Mesenteric fat pad (tissue), 1 donor: ENCODE data around the gene SLC38A1. TPM values are rescaled to one million over a fixed set of nuclear protein-coding genes. Genes with fewer than 3 reads are reported as not detected.
"Not testable (repeated sequence)": the region's sequence is repeated elsewhere in the genome, so short reads cannot be mapped to it uniquely, and the experiment has no call there.

Source experiments
- DNase-seq: peaks from one replicate; pipeline ENCODE4 v3.0.0-alpha.2; 2020; ENCODE audit warnings: low spot score
- long read RNA-seq: library from polyadenylated mRNA; unstranded; transcript quantifications from one replicate; pipeline ENCODE4 v2.0.0, GENCODE V29; 2020
- total RNA-seq: library from RNA; stranded (reverse); fragmentation: NEBNext Ultra II Directional; extraction: Animal tissue kit (Norgen Biotek cat#: 25700); gene quantifications from one replicate; pipeline ENCODE4 v1.2.1, GENCODE V29; 2021
- donor health status: DM: yes; HTN: yes; CAD: no.

Gene SLC38A1
- 15.9 TPM for total RNA-seq
- long read RNA-seq, full-length matches to known transcripts, result 6 of 22 reads
- long read RNA-seq, partial matches to known transcripts, result 7 of 22 reads
- long read RNA-seq, other reads (novel, unspliced or antisense), result 9 of 22 reads

GRCh38 chr12:46268583-46269428 lies at the start of gene SLC38A1:
TSS of gene SLC38A1 (minus strand) at chr12:46269043. CDS start at chr12:46239800, 29,243 bp downstream.
- DNase-seq, result peak; percentile 93

- no peak for DNase-seq
These were observed 49.2 kb upstream of the SLC38A1 start for GRCh38 chr12:46318037-46318436.

GRCh38 chr12:46304070-46304469 lies 35.2 kb upstream of the SLC38A1 start:
- no peak for DNase-seq

- DNase-seq, result no peak
These were observed 34.3 kb upstream of the SLC38A1 start for GRCh38 chr12:46303039-46303666.

- DNase-seq, result no peak
These were observed 32.1 kb upstream of the SLC38A1 start for GRCh38 chr12:46300910-46301309.

GRCh38 chr12:46299851-46300250 lies 31.0 kb upstream of the SLC38A1 start:
- DNase-seq, result no peak

GRCh38 chr12:46298261-46298660 lies 29.4 kb upstream of the SLC38A1 start:
- no peak for DNase-seq

GRCh38 chr12:46296822-46297221 lies 28.0 kb upstream of the SLC38A1 start:
- DNase-seq, result no peak

GRCh38 chr12:46292754-46293402 lies 24.0 kb upstream of the SLC38A1 start:
- no peak for DNase-seq

GRCh38 chr12:46291953-46292352 lies 23.1 kb upstream of the SLC38A1 start:
- DNase-seq, result not testable (repeated sequence)

- not testable (repeated sequence) for DNase-seq
These were observed 16.3 kb upstream of the SLC38A1 start for GRCh38 chr12:46285177-46285576.

GRCh38 chr12:46282829-46283228 lies 14.0 kb upstream of the SLC38A1 start:
- no peak for DNase-seq

GRCh38 chr12:46276756-46277155 lies 7.9 kb upstream of the SLC38A1 start:
- no peak for DNase-seq

- DNase-seq, result no peak
These were observed 3.0 kb upstream of the SLC38A1 start for GRCh38 chr12:46271863-46272262.

- DNase-seq, result no peak
These were observed 792 bp upstream of the SLC38A1 start for GRCh38 chr12:46269429-46270241.

- no peak for DNase-seq
These were observed 839 bp downstream of the SLC38A1 start for GRCh38 chr12:46267825-46268582.

- DNase-seq, result no peak
These were observed 1.3 kb downstream of the SLC38A1 start for GRCh38 chr12:46267575-46267824.

GRCh38 chr12:46266869-46267574 lies 1.8 kb downstream of the SLC38A1 start:
- DNase-seq, result no peak

GRCh38 chr12:46266382-46266791 lies 2.5 kb downstream of the SLC38A1 start:
- no peak for DNase-seq

GRCh38 chr12:46265734-46266133 lies 3.1 kb downstream of the SLC38A1 start:
- DNase-seq, result no peak
